ENCODE measurements around the gene CRACR2A.

DNA sequence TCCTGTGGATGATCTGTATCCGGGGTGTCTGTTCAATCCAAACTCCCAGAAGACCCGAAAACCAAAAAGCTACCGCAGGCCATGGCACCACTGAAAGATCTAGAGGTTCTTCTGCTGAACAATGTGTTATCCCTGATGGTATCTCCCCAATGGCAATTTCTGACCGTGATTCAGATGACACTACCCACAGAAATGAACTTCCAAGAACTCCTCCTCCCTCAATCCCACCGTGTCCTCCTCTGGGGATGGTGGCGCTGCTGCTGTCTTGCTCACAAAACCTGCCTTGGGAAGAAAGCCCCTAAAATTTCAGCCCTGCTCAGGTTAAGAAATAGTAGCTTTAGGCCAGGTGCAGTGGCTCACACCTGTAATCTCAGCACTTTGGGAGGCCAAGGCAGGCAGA is 7.8 kb downstream of the CRACR2A start:
- TF ChIP-seq, protein P1, sequence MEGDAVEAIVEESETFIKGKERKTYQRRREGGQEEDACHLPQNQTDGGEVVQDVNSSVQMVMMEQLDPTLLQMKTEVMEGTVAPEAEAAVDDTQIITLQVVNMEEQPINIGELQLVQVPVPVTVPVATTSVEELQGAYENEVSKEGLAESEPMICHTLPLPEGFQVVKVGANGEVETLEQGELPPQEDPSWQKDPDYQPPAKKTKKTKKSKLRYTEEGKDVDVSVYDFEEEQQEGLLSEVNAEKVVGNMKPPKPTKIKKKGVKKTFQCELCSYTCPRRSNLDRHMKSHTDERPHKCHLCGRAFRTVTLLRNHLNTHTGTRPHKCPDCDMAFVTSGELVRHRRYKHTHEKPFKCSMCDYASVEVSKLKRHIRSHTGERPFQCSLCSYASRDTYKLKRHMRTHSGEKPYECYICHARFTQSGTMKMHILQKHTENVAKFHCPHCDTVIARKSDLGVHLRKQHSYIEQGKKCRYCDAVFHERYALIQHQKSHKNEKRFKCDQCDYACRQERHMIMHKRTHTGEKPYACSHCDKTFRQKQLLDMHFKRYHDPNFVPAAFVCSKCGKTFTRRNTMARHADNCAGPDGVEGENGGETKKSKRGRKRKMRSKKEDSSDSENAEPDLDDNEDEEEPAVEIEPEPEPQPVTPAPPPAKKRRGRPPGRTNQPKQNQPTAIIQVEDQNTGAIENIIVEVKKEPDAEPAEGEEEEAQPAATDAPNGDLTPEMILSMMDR (IDR thresholded peaks at IDR 0.05; ENCODE audit: low read length), result no peak
- no peak for TF ChIP-seq EZH2 (IDR thresholded peaks at IDR 0.05; ENCODE audit: borderline replicate concordance, low read length)

All from OCI-LY1 (cell line).